GM19193 (cell line): ENCODE data around the gene ZBED4.

Source experiments
- POLR2A ChIP-seq: IDR thresholded peaks from 4 replicates; pipeline ENCODE4 v1.6.1; 2011; ENCODE audit not compliant: insufficient read depth, insufficient read length; ENCODE audit errors: extremely low read depth

Gene ZBED4

DNA sequence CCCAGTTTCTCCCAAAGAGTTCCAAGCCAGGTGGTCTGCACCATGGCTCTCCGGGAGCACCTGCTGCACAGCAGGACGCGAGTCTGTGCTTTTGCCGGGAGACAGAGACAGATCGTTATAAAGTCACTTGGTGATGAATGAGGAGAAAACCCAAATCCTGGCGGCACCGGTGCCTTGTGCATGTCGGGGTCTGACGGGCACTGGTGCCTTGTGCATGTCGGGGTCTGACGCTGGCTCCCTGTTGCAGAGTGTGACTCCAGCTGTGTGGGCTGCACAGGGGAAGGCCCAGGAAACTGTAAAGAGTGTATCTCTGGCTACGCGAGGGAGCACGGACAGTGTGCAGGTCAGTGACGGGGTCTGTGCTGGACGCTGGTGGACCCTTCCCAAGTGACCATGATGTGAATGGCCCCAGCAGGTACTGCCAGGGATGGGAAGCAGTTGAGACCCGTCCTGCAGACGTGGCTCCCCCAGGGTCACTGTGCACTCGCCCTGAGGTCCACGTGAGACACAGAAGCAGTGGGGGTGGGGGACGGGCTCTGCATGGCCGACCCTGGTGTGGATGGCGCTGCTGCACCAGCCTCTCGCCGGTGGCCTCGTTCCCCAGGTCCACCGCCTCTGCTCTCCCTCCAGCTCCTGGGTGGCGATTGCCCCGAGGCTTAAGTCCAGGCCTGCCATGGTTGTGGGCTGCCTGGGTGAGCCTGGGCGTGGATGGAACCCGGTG, 70.6 kb downstream of the ZBED4 start:
- no peak for TF ChIP-seq POLR2A

GRCh38 chr22:49925525-49926128, 72.0 kb downstream of the ZBED4 start:
- peak; percentile 82 for TF ChIP-seq POLR2A

- TF ChIP-seq POLR2A: no peak
These were observed 73.3 kb downstream of the ZBED4 start for GRCh38 chr22:49926916-49927315.

GRCh38 chr22:49927483-49928184, 74.0 kb downstream of the ZBED4 start:
- TF ChIP-seq POLR2A: no peak

- TF ChIP-seq POLR2A: no peak
These were observed 74.5 kb downstream of the ZBED4 start for GRCh38 chr22:49928185-49928495.

DNA sequence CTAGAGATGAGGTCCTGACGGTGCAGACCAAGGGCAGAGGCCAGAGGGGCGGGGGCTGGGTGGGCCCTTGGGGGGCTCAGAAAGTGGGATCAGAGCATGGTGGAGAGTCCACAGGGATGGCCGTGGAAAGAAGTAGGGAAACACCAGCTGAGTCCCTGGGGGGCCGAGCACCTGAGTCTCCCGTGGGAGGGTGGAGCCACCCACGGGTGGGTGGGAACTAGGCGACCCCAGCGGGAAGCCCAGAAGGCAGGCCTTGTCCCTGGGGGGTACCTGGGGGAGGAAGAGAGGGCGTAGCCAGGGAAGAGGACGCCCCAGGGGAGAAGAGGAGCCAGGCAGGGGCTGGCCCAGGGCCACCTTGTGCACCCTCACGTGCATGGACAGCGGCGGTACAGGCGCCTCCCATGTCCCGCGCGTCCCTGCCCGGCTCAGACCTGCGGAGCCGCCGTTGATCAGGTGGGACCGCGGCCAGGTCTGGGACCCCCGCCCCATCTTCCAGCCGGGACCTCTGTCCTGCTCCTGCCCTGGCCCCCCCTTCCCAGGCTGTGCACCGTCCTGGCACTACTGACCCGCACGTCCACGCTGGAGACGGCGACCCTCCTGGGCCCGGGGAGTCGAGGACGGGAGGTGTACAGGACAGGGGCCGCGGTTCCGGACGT, 75.0 kb downstream of the ZBED4 start:
- TF ChIP-seq POLR2A: no peak

DNA sequence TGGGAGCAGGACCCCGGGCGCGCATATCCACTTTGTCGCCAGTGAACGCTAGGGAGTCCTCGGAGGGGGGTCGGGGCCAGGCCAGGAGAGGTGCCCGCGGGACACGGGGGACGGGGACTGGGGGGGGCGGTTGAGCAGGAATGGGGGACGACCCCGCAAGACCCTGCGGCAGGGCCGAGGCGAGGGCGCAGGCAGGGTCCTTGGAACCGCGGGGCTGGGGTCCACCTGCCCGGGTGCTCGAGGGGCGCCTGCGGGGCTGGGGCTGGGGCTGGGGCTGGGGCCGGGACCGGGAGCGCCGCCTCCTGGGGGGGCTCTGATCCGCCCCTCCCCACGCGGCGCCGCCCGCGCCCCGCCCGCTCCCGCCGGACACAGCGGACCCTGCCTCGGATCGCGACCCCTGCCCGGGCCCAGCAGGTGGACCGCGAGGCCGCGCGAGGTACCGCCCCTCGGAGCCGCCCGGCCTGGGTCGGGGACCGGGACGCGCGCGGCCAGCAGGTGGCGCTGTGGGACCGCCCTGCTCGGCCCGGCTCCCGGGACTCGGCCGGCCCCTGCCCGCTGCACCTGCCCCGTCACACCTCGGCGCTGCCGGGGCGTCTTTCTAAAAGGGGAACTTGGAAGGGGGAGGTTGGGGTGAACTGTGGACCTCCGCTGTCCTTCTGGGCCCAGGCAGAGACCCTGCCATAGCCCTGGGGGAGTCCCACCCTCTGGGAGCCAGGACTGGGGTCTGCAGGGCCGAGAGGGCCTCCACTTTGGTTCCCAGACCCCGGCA, 75.8 kb downstream of the ZBED4 start:
- no peak for TF ChIP-seq POLR2A

GRCh38 chr22:49929994-49930575, 76.4 kb downstream of the ZBED4 start:
- TF ChIP-seq POLR2A: no peak

DNA sequence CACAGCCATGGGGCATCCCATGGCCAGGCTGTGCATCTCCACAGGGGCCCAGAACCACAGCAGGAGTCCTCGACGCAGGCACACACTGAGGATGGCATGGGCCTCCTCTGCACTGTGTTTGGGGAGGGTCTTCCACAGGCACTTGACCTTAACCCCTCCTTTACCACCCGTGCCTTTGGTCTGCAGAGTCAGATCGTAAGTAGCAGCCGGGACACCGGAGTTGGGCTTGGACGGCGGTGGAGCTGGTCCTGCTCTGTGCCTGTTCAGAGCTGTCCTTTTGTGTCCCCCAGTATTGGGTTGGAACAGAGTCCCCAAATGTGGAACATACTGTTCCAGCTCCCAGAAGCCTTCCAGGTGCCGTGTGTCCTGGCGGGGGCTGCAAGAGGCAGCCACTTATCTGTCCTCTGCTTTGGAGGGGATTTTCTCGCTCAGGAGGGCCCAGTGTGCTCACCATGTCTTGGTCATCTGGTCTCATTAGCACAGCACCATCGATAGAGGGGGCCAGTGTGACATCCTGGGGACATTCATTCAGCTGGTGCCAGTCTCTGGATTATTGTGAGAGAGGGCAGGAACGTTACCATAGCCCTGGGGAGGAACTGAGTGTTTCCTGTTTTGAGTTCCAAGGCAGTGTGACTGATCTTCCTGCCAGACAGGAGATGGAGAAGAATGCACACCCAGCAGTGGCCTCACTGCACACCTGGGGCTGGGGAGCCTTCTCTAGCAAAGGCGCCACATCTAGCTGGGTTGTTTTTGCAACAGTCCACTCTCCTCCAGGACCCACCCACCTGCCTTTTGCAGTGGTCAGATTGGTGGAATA, 77.2 kb downstream of the ZBED4 start:
- TF ChIP-seq POLR2A: peak; percentile 19

- no peak for TF ChIP-seq POLR2A
These were observed 79.9 kb downstream of the ZBED4 start for GRCh38 chr22:49933236-49934159.

DNA sequence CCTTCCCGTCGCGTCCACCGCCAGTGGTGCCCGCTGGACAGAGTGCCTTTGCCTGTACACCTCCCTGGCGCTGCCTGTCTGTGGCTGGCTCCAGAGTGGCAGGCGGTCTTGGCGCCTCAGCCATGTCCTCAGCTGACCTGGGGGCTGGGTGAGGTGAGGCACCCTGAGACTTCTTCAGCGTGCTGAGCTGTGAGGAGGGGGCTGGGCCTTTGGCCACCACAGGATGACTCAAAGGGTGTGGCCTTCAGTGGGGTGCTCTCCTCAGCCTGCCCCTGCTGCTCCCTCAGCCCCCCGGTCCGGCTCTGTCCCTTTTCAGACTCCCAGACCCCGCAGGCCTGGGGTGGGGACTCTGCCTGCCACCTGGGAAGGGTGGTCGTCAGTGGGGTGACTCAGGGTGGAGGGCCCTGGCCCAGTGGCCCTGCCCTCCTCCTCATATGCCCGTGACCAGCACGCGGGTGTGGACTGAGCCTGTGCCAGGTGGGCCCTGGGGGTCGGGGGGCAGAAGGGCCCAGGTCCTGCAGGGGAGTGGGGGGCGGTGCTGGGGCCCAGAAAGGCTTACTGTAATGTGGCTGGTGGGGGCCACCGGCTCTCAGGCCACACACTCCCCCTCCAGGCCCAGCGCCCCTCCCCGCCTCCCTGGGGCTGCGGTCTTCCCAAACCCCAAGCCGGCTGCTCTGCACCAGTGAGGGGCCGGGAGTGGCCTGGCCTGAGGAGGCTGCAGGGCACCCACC, 80.7 kb downstream of the ZBED4 start:
- peak; percentile 33 for TF ChIP-seq POLR2A
